Osteocyte (in vitro differentiated cells): Measurements from ENCODE around the gene RAP1GAP2. TPM values are rescaled to one million over a fixed set of nuclear protein-coding genes. Genes with fewer than 3 reads are reported as not detected.

ENCODE experiments used
- DNase-seq: peaks from one replicate; pipeline ENCODE4 v3.0.0; 2021; ENCODE audit warnings: mixed read lengths; ENCODE audit not compliant: unreplicated experiment; ENCODE audit errors: extremely low spot score
- H3K27ac Mint-ChIP-seq: one replicate; pipeline ENCODE4 v1.8.0; 2021; ENCODE audit warnings: mild to moderate bottlenecking, mixed read lengths; ENCODE audit not compliant: unreplicated experiment
- H3K27me3 Mint-ChIP-seq: one replicate; pipeline ENCODE4 v1.8.0; 2021; ENCODE audit warnings: mixed read lengths; ENCODE audit not compliant: unreplicated experiment
- H3K36me3 Mint-ChIP-seq: one replicate; pipeline ENCODE4 v1.8.0; 2021; ENCODE audit warnings: mixed read lengths; ENCODE audit not compliant: unreplicated experiment
- H3K4me1 Mint-ChIP-seq: one replicate; pipeline ENCODE4 v1.8.0; 2021; ENCODE audit warnings: mixed read lengths; ENCODE audit not compliant: unreplicated experiment
- H3K4me3 Mint-ChIP-seq: one replicate; pipeline ENCODE4 v1.8.0; 2021; ENCODE audit warnings: mild to moderate bottlenecking, moderate library complexity, mixed read lengths; ENCODE audit not compliant: unreplicated experiment
- H3K9me3 Mint-ChIP-seq: one replicate; pipeline ENCODE4 v1.8.0; 2021; ENCODE audit warnings: mixed read lengths; ENCODE audit not compliant: unreplicated experiment
- total RNA-seq: library from RNA; stranded (reverse); gene quantifications from 2 replicates; pipeline ENCODE4 v1.2.1, GENCODE V29; 2021
- TF ChIP-seq, protein P1 (sequence below): fragments of 200-600 bp; sonication (generic); IDR thresholded peaks from 2 replicates; pipeline ENCODE4 v1.5.0; 2021; ENCODE audit warnings: antibody characterized with exemption, mild to moderate bottlenecking, moderate library complexity

Gene RAP1GAP2
- total RNA-seq, 1 donor from 2014 or later = 6.3 TPM

DNA sequence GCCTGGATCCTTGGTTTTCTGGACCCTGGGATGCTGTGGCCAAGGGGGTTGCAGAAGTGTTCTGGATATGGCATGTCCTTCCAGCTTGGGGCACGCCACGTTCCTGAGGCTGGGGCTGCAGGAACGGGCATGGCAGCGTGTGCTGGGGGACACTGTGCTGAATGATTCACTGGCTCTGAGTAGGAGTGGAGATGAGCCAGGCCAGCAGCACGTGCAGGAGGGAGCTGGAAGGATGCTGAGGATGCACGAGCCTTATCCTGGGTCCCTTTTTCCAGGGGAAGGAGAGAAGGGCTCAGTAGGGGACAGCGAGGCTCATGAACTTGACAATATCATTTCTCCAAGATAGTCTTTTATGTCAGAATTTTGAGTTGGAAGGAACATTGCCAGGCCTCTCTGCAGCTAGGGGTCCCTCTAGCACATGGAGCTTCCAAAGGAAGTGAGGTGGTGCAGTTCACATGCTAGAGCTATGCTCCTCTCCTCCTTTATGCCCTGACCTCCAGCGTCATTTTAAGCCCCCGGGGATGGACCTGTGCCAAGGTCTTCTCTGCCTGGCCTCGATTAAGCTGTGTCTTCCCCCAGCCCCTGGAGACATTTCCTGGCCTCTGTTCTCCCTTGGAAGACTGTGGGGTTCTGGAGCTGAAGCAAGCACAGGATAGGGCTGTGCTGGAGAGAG lies 141.2 kb downstream of the RAP1GAP2 start:
- TF ChIP-seq, protein P1, sequence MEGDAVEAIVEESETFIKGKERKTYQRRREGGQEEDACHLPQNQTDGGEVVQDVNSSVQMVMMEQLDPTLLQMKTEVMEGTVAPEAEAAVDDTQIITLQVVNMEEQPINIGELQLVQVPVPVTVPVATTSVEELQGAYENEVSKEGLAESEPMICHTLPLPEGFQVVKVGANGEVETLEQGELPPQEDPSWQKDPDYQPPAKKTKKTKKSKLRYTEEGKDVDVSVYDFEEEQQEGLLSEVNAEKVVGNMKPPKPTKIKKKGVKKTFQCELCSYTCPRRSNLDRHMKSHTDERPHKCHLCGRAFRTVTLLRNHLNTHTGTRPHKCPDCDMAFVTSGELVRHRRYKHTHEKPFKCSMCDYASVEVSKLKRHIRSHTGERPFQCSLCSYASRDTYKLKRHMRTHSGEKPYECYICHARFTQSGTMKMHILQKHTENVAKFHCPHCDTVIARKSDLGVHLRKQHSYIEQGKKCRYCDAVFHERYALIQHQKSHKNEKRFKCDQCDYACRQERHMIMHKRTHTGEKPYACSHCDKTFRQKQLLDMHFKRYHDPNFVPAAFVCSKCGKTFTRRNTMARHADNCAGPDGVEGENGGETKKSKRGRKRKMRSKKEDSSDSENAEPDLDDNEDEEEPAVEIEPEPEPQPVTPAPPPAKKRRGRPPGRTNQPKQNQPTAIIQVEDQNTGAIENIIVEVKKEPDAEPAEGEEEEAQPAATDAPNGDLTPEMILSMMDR = peak; percentile 44
- Mint-ChIP-seq H3K27me3 (no peaks in the 10 kb centered on the region), H3K4me3 (no peak overlapping the region), H3K27ac (no peak overlapping the region), H3K36me3 (no peaks in the 10 kb centered on the region), H3K9me3 (no peaks in the 10 kb centered on the region), H3K4me1 (peaks cover 26% of the 10 kb centered on the region)
- DNase-seq = no peak

DNA sequence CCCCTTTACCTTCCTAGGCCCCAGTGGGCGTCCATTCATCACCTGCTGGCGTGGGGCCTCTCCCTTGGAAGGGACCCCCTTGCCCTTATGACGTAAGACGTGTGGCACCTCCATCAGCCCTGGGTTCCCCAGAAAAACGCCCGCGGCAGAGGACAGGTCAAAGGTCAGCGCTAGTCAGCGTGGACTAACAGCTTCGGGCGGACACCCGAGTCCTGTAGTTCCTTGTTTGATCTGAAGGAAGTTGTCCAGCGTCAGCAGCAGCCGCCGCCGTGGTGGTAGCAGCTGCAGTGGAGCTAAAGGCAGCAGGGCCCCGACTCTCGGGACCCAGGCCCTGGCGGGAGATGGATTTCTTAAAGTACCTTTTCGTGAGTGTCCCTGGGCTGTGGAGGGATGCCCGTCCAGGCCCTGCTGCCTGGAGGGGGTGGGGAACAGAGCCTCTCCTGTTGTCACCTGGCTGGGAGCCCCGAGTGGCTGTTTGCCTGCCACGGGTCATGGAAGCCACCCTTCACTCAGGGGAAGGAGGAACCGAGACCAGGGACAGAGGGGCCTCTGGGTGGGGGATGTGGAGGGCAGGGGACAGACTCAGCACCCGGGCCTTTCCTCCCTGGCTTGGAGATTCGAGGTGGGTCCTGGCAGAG lies 143.6 kb downstream of the RAP1GAP2 start:
- no peak overlapping the region for H3K27ac Mint-ChIP-seq
- H3K27me3 Mint-ChIP-seq = no peaks in the 10 kb centered on the region
- DNase-seq = no peak
- H3K36me3 Mint-ChIP-seq = no peaks in the 10 kb centered on the region
- no peaks in the 10 kb centered on the region for H3K9me3 Mint-ChIP-seq
- no peak overlapping the region for H3K4me3 Mint-ChIP-seq
- TF ChIP-seq, protein P1 = no peak
- H3K4me1 Mint-ChIP-seq = peaks cover 26% of the 10 kb centered on the region

DNA sequence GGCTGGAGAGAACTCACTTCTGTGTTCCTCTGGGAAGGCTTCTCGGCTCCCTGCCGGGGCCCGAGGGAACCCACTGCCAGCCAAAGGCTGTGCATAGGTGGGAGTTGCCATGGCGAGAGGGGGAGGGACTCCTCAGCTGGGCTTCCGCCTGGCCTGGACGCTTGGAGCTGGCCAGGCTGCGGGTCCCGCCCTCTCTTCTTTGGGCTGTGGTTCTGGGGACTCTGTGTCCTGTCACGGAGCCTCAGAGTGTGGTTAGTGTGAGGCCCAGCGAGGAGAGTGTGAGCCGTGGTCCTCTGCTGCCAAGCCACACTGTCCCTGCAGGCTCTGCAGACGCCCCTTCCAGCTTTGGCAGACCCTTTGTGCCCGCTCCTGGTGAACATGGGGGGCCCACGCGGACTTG lies 144.1 kb downstream of the RAP1GAP2 start:
- no peak overlapping the region for H3K27ac Mint-ChIP-seq
- H3K9me3 Mint-ChIP-seq = no peaks in the 10 kb centered on the region
- no peaks in the 10 kb centered on the region for H3K27me3 Mint-ChIP-seq
- peaks cover 26% of the 10 kb centered on the region for H3K4me1 Mint-ChIP-seq
- H3K36me3 Mint-ChIP-seq = no peaks in the 10 kb centered on the region
- TF ChIP-seq, protein P1 = no peak
- no peak for DNase-seq
- H3K4me3 Mint-ChIP-seq = no peak overlapping the region

DNA sequence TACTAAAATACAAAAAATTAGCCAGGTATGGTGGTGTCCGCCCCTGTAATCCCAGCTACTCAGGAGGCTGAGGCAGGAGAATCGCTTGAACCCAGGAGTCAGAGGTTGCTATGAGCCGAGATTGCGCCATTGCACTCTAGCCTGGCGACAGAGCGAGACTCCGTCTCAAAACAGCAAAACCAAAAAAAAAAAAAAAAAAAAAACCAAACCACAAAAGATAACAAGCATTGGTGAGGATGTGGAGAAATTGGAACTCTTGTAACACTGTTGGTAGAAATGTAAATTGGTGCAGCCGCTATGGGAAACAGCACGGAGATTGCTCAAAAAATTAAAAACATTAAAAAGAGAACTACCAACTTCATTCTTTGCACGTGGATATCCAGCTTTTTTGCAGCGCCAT lies 147.7 kb downstream of the RAP1GAP2 start:
- Mint-ChIP-seq H3K27me3 (no peaks in the 10 kb centered on the region), H3K27ac (no peak overlapping the region), H3K36me3 (no peaks in the 10 kb centered on the region), H3K4me1 (peaks cover 12% of the 10 kb centered on the region), H3K4me3 (no peak overlapping the region), H3K9me3 (no peaks in the 10 kb centered on the region)
- no peak for DNase-seq
- TF ChIP-seq, protein P1 = no peak

DNA sequence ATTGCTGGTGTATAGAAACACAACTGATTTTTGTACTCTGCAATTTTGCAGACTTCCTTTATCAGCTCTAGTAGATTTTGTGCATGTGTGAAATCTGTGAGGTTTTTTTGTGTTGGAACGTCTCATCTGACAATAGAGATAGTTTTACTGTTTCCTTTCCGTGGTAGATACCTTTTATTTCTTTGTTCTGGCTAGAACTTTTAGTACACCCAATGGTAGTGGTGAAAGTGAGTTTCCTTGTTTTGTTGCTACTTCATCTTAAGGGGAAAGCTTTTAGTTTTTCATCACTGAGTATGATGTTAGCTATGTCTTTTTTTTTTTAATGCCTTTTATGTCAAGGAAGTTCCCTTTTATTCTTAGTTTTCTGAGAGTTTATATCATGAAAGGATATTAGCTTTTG lies 149.1 kb downstream of the RAP1GAP2 start:
- DNase-seq = no peak
- Mint-ChIP-seq H3K36me3 (no peaks in the 10 kb centered on the region), H3K4me1 (peaks cover 3% of the 10 kb centered on the region), H3K4me3 (no peak overlapping the region), H3K27me3 (no peaks in the 10 kb centered on the region), H3K27ac (no peak overlapping the region), H3K9me3 (no peaks in the 10 kb centered on the region)
- TF ChIP-seq, protein P1 = no peak
